ENCODE measurements around the gene DMXL2.

GRCh38 chr15:51575775-51576174, 46.8 kb downstream of the DMXL2 start:
- TF ChIP-seq CTCF (conservative IDR thresholded peaks at IDR 0.05; ENCODE audit: low read depth in 2 of 2) (no peak), EZH2 (IDR thresholded peaks at IDR 0.05; ENCODE audit: low read depth, unreplicated experiment) (no peak), ZNF114 (CRISPR knock-in tag; IDR thresholded peaks at IDR 0.05) (no peak), EZH2phosphoT487 (IDR thresholded peaks at IDR 0.05; ENCODE audit: unreplicated experiment) (no peak), POLR2AphosphoS5 (IDR thresholded peaks at IDR 0.05; ENCODE audit: low read depth) (no peak), ZNF331 (CRISPR knock-in tag; IDR thresholded peaks at IDR 0.05; ENCODE audit: low read depth) (no peak), REST (IDR thresholded peaks at IDR 0.05; ENCODE audit: unreplicated experiment) (no peak)
